Chondrocyte (in vitro differentiated cells): ENCODE data around the gene DCDC2C. TPM values are rescaled to one million over a fixed set of nuclear protein-coding genes. Genes with fewer than 3 reads are reported as not detected.

Experiments used
- DNase-seq: peaks from one replicate; pipeline ENCODE4 v3.0.0; 2021; ENCODE audit warnings: mixed read lengths, low spot score
- H3K27ac Mint-ChIP-seq: one replicate; pipeline ENCODE4 v1.8.0; 2021; ENCODE audit warnings: mild to moderate bottlenecking, moderate library complexity, mixed read lengths; ENCODE audit not compliant: unreplicated experiment
- H3K27me3 Mint-ChIP-seq: 2 replicates; pipeline ENCODE4 v1.8.0; 2021; ENCODE audit warnings: low read depth, mixed read lengths
- H3K36me3 Mint-ChIP-seq: 2 replicates; pipeline ENCODE4 v1.8.0; 2021; ENCODE audit warnings: low read depth, mixed read lengths
- H3K4me1 Mint-ChIP-seq: 2 replicates; pipeline ENCODE4 v1.8.0; 2021; ENCODE audit warnings: low read depth, mild to moderate bottlenecking, mixed read lengths
- H3K4me3 Mint-ChIP-seq: one replicate; pipeline ENCODE4 v1.8.0; 2021; ENCODE audit warnings: mild to moderate bottlenecking, moderate library complexity, mixed read lengths; ENCODE audit not compliant: unreplicated experiment
- H3K9me3 Mint-ChIP-seq: 2 replicates; pipeline ENCODE4 v1.8.0; 2021; ENCODE audit warnings: low read depth, mixed read lengths
- total RNA-seq: library from RNA; stranded (reverse); gene quantifications from 3 replicates; pipeline ENCODE4 v1.2.1, GENCODE V29; 2021
- TF ChIP-seq, protein P1 (sequence below): fragments of 200-600 bp; sonication (generic); IDR thresholded peaks from 2 replicates; pipeline ENCODE4 v1.5.0; 2021; ENCODE audit warnings: antibody characterized with exemption, mild to moderate bottlenecking, moderate library complexity

The DCDC2C gene
- total RNA-seq, 1 donor from 2014 or later, result not detected

DNA sequence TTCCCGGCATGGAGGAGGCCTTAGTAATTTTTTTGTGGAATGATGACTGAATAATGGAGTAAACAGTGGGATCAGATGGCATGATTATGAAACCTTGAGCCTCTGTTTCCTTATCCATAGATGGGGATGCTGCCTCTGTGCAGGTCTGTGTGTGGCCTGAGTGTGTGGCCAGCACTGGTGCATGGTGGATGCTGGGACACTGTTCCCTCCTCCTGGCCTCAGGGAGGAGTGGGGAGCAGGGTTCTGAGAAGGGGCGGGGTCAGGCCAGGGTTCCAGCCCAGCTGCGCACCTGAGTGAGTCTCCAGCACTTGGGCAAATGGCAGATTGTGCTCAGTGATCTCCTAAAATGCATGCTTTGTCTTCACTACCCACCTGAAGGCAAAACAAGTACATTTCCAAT, 66.4 kb downstream of the DCDC2C start:
- Mint-ChIP-seq H3K4me3 (no peak overlapping the region), H3K27ac (no peak overlapping the region)

DNA sequence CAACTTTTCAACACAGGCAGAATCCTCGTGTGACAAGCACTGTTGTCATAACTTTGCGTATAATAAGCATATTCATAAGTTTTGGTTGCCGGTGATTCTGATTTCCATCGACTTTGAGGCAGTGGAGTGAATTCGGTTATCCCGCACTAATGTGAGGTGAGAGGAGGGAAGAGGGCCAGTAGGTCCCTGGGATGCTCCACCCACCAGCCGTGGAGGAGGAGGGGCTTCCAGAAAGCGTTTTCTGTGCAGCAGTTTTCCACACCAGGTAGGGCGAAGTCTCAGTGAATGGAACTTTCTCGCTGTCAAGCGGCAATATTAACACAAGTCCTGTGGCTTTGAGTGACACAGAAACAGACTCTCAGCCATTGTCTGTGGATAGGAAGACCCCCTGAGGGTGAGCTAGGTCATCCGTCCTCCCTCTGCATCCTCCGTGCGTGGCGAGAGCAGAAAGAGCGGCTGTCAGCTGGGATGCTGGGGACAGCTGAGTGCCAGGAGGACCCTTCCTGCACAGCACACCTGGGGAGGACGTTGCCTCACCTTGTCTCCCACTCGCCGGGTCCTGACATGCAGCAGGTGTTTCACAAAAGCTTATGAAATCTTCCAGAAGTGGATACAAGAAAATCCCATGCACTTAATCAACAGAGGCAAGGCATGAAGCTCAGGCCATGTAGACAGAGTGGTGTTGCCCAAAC, 67.5 kb downstream of the DCDC2C start:
- DNase-seq, result no peak
- Mint-ChIP-seq H3K4me3 (no peak overlapping the region), H3K36me3 (no peaks in the 10 kb centered on the region), H3K27me3 (peaks cover 19% of the 10 kb centered on the region), H3K4me1 (no peaks in the 10 kb centered on the region), H3K27ac (no peak overlapping the region), H3K9me3 (no peaks in the 10 kb centered on the region)
- TF ChIP-seq, protein P1, sequence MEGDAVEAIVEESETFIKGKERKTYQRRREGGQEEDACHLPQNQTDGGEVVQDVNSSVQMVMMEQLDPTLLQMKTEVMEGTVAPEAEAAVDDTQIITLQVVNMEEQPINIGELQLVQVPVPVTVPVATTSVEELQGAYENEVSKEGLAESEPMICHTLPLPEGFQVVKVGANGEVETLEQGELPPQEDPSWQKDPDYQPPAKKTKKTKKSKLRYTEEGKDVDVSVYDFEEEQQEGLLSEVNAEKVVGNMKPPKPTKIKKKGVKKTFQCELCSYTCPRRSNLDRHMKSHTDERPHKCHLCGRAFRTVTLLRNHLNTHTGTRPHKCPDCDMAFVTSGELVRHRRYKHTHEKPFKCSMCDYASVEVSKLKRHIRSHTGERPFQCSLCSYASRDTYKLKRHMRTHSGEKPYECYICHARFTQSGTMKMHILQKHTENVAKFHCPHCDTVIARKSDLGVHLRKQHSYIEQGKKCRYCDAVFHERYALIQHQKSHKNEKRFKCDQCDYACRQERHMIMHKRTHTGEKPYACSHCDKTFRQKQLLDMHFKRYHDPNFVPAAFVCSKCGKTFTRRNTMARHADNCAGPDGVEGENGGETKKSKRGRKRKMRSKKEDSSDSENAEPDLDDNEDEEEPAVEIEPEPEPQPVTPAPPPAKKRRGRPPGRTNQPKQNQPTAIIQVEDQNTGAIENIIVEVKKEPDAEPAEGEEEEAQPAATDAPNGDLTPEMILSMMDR, result no peak

More for the DNA sequence above, 66.4 kb downstream of the DCDC2C start:
- TF ChIP-seq, protein P1, result no peak
- Mint-ChIP-seq H3K27me3 (peaks cover 23% of the 10 kb centered on the region), H3K4me1 (no peaks in the 10 kb centered on the region), H3K9me3 (no peaks in the 10 kb centered on the region), H3K36me3 (no peaks in the 10 kb centered on the region)
- no peak for DNase-seq

DNA sequence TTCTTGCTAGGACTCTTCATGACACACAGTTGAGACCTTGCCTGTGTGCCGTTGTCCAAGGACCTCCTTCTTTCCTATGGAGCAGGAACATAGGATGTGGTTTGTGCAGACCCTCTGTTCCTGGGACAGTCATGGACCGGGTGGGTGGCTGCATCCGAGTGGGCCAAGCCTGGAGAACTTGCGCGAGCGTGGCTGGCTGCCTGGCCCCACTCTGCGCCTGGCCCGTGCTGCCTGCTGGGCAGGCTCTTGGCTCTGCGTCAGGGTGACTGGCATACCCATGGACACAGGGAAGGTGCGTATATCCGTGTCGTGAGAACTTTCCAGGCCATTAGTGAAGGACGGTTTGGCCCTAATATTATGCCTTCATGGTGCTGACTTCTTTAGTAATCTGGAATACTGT, 68.2 kb downstream of the DCDC2C start:
- no peak for DNase-seq
- Mint-ChIP-seq H3K4me1 (no peaks in the 10 kb centered on the region), H3K36me3 (no peaks in the 10 kb centered on the region), H3K4me3 (no peak overlapping the region), H3K27ac (no peak overlapping the region), H3K9me3 (no peaks in the 10 kb centered on the region), H3K27me3 (peaks cover 23% of the 10 kb centered on the region)
- TF ChIP-seq, protein P1, result no peak

DNA sequence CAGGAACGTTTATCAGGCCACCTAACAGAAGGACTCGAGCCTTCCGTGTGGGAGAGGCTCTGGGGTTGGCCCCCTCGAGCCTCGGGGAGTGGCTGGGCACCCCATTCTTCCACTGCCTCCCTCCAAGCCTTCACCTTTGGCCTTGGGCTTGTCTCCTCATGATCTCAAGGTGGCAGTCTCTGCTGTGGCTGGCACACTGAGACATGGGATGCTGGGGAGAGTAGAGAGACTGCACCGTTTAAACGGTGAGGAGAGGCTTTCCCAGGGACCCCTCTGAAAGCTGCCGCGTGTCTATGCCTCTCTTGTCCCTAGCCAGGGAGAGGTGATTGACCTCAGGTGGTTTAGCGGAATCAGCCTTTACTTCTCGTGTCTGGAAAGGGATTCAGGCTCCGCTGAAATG, 71.0 kb downstream of the DCDC2C start:
- Mint-ChIP-seq H3K27me3 (peaks cover 25% of the 10 kb centered on the region), H3K27ac (no peak overlapping the region), H3K4me1 (no peaks in the 10 kb centered on the region), H3K36me3 (no peaks in the 10 kb centered on the region), H3K9me3 (no peaks in the 10 kb centered on the region), H3K4me3 (no peak overlapping the region)
- TF ChIP-seq, protein P1, result no peak
- no peak for DNase-seq

GRCh38 chr2:3776311-3776710, 72.9 kb downstream of the DCDC2C start:
- Mint-ChIP-seq H3K36me3 (no peaks in the 10 kb centered on the region), H3K4me1 (peaks cover 4% of the 10 kb centered on the region), H3K27me3 (peaks cover 28% of the 10 kb centered on the region), H3K9me3 (no peaks in the 10 kb centered on the region), H3K4me3 (no peak overlapping the region), H3K27ac (no peak overlapping the region)
- TF ChIP-seq, protein P1, result no peak
- no peak for DNase-seq
